GM21515 (cell line): ENCODE results near the gene GYG1.
A peak's percentile ranks its signal among the peaks of the same experiment; 100 is the strongest.

ENCODE experiments used
- ATAC-seq: cut with Tn5 transposase; IDR thresholded peaks from one replicate; pipeline ENCODE4 v1.9.1; 2021; ENCODE audit not compliant: unreplicated experiment

Gene GYG1

DNA sequence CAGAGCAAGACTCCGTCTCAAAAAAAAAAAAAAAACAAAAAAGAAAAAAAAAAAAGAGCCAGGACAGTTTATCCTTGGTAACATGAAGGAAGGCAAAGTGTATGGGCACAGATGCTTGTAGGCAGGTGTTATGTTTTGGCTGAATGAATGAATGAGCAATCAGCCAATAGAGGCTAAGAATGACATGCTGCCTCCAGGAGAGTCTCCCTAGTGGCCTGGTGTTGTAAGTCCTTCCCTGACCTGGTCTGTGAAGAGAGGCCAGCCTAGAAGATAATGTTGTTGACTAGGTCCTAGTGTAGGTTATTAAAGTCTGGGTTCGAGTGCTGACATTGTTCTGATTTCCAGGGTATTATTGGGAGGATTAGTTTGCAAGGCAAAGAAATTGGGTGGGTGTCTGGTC is 24.9 kb downstream of the GYG1 start:
- no peak for ATAC-seq

DNA sequence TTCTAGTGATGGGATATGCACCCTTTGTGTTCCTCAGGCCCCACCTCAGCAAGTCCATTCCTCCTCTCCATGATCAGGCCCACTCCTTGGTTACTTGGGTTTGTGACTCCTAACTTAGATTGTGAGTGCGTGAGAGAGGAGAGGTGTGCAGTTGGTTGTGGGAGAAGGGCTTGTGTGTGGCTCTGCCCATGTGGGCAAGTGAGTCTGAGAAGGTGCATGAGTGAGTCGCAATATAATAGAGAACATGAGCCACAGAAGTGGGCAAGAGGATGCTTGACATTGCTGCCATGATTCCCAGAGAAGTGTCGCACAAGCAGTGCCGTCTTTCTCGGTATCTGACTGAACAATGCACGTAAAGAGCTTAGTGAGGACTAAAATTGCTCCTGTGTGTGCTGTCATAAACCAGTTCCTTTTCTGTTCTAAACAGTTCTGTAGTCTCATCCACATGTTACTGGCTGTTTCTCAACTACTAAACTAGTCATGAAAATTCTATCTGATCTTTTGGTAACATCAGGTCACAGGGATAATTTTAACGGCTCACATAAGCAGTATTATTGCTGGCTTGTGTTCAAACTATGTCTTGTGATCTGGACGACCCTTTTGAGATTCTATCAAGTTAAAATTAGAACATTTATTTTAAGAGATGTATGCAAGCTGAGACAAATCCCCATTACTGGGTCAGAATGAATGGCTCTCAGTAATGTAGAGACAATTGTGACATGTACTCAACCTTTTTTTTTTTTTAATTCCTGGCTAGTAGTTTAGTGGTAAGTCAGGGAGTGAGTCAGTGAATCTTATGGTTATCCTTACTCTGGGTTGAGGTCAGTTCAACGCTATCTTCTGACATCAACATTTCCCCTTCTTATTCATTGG is 25.6 kb downstream of the GYG1 start:
- no peak for ATAC-seq

DNA sequence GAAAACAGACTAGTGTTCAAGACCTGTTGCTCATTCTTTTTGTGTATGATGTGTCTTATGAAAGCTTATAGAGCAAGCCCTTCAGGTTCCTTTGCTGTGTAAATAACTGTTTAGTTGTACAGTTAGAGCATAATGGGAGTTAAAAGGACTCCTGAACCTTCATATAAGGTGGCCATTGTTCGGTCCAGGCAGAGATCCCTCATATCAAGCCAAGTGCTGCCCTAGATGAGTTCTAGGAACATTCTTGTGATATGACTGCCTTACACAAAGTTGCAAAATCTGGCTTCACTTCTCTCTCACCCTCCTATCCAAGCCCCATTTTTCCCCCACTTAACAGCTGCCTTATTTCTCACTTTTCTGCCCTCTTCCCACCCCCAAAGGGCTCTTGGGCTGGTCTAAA is 26.9 kb downstream of the GYG1 start:
- ATAC-seq = no peak

DNA sequence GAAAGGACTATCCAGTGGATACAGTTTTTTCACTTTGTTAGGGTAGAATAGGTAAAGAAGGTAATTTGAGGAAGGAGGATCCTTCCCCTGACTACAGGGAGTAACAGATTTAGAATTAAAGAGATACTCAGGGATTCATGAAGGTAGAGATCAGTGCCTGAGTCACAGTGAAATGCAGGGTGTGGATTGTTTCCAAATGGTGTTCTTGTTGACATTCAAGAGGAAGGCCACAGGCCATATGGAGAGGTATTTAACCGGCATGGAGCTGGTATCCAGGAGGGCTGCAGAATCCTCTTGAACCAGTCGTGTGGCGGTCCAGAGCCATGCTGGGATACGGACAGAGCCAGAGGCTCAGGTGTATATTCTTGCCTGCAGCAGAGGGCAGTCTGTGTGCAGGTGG is 28.2 kb downstream of the GYG1 start:
- no peak for ATAC-seq

DNA sequence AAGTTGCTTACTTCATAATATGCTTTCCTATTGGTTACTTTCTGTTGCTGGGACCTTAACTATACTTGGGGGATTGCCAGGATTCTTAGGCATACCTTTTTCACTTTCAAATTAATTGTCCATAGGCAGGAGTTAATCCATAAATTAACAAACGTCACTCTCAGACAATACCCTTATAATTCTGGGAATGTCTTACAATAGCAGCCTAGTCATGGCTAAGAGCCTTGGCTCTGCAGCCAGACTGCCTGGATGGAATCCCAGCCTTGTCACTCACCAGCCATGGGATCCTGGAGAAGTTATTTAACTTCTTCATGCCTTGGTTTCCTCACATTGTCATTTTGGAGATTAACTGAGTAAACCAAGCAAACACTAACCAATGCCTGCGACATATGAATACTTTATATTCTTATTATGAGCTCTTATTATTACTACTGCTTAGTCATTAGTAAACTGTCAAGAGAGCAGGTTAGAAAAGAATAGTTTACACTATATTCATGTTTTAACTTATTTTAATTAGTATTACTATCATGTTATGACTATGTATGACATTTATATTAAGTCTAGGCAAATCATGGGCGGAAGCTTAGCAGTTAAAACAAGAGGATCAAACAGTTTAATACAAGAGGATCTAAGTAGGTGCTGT is 29.0 kb downstream of the GYG1 start:
- ATAC-seq = no peak

GRCh38 chr3:149020839-149021252 is 29.5 kb downstream of the GYG1 start:
- ATAC-seq = no peak

- no peak for ATAC-seq
Observed at GRCh38 chr3:149021830-149022229, 30.5 kb downstream of the GYG1 start.

- ATAC-seq = no peak
Observed at GRCh38 chr3:149023951-149024350, 32.6 kb downstream of the GYG1 start.

DNA sequence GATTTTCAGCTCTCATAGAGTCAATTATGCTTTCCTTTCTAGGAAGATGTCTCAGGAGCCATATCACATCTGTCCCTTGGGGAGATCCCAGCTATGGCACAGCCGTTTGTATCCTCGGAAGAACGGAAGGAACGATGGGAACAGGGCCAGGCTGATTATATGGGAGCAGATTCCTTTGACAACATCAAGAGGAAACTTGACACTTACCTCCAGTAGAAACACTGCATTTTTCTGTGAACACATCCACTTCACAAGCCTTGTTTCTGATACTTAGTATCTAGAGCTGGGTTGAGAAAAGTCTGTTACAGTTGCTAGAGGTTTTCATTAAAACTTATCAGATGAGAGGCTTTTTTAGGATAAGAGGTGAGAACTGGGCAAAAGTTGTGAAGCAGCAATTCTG is 35.4 kb downstream of the GYG1 start:
- no peak for ATAC-seq

- no peak for ATAC-seq
Observed at GRCh38 chr3:149031096-149031495, 39.8 kb downstream of the GYG1 start.

- no peak for ATAC-seq
Observed at GRCh38 chr3:149037684-149038083, 46.3 kb downstream of the GYG1 start.

DNA sequence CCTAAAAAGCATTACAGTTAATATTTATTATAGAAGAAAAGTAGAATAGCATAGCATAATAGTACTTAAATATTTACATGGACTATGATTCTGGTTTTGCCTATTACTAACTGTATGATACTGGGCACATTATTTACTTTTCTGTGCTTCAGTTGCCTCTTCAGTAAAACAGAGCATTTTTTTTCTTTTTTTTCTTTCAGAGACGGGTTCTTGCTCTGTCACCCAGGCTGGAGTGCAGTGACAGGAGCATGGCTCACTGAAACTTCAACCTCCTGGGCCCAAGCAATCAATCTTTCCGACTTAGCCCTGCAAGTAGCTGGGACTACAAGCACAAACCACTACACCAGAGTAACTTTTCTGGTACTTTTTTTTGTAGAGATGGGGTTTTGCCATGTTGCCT is 47.0 kb downstream of the GYG1 start:
- no peak for ATAC-seq

DNA sequence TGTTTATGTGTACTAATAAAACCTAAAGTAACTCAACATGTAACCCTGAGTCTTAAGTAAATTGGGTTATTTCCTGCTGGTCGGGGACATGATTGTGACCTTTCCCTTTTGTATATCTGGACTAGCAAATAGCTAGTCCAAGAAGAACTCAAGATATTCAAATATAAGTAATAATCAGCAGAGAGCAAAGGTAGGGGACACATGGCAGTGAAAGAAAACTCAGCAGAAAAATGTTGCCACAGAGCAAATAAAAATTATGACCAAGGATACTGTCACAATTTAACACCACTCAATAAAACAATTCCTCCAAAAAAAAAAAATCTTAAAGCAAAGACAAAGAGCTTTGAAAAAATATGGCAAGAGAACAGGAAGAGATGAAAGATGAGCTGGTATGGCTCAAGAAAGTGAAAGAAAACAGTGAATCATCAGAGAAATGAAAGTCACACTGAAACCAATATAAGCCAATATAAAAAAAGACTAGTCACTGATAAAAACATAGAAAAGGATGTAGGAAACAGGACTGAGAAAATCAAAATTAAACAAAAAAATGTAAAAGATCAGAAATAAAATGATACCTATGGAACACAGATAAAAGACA is 51.5 kb downstream of the GYG1 start:
- ATAC-seq = peak; percentile 86

- no peak for ATAC-seq
Observed at GRCh38 chr3:149044339-149045083, 53.2 kb downstream of the GYG1 start.

DNA sequence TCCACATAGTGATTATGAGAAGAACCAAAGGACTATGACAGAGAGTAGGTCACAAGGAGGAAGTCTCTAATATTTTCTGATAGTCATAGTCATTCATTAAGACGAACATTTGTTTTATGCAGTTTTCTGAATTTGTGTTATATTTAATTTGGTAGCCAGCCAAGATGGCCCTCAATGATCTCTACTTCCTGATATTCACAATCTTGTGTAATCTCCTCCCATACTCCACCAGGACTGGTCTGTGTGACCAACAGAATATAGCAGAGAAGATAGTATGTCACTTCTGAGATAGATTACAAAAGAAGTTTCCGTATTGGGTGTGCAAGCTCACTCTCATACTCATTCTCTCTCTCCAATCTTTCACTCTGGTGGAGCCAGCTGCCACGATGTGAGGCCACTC is 64.2 kb downstream of the GYG1 start:
- ATAC-seq = no peak

GRCh38 chr3:149058198-149058597 is 66.9 kb downstream of the GYG1 start:
- peak; percentile 8 for ATAC-seq

DNA sequence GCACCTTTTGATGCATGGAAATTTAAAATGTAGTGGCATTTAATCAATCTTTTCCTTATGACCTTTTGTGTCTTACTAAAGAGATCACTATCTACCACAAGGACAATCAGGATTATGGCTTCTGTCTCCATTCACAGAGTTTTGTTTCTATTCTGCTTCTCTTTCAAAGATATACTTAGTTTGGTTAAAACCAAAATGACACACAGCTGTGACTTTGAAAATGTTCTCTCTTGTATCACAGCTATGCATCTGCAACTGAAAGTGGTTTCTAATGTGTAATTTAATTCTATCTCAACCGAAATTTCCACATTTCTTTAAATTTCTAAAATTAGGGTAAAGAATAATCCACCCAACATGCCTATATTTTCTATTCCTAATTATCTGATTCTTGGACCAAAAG is 67.3 kb downstream of the GYG1 start:
- peak; percentile 80 for ATAC-seq

DNA sequence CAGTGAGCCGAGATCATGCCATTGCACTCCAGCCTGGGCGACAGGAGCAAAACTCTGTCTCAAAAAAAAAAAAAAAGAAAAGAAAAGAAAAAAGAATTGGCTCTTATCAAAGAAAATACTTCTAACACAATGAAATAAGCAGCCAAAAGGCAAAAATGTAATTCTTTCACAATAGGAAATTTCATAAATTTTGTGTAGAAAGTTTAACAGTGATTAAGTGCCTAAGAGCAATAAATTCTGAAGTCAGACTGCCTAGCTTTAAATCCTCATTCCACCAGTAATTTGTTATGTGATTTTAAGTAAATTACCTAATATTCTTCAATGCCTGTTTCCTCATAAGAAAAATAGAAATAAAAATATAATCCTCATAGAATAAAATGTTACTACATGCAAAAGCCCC is 70.4 kb downstream of the GYG1 start:
- no peak for ATAC-seq

DNA sequence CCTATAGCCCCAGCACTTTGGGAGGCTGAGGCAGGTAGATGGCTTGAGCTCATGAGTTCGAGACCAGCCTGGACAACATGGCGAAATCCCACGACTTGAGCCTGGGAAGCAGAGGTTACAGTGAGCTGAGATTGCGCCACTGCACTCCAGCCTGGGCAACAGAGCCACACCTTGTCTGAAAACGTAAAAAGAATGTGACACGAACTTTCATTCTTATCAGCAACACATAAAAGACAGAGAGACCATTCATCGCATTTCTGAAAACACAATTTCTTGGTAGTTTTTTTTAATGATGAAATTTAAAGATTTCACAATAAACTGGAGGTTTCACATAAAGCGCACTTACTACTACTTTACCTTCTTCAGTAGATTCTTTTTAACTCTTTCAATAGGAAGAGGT is 76.5 kb downstream of the GYG1 start:
- no peak for ATAC-seq
